CD4-positive, alpha-beta T cell (primary cell): ENCODE results near the gene CITED4. TPM values are rescaled to one million over a fixed set of nuclear protein-coding genes. Genes with fewer than 3 reads are reported as not detected.
A peak's percentile ranks its signal among the peaks of the same experiment; 100 is the strongest.

Experiments
- ATAC-seq: fragments of 200-7000 bp; cut with Tn5 transposase; one replicate; pipeline ENCODE4 v1.10.0; 2022; ENCODE audit warnings: mild to moderate bottlenecking; ENCODE audit not compliant: poor library complexity
- CTCF ChIA-PET: fragments of 350-600 bp; sonication (Branson Sonifier 250); formaldehyde crosslinking; loops from one replicate; lab custom pipeline; 2021; ENCODE audit warnings: antibody characterized with exemption, inconsistent platforms; lab: Charles Lee
- POLR2A ChIA-PET: fragments of 350-600 bp; sonication (Branson Sonifier 250); formaldehyde crosslinking; loops from one replicate; lab custom pipeline; 2021; ENCODE audit warnings: antibody characterized with exemption, inconsistent platforms; lab: Charles Lee
- DNase-seq, 14 experiments: peaks; one replicate each; pipeline ENCODE4 v3.0.0-alpha.2; 2013 to 2020; ENCODE audit warnings: mixed read lengths in 2 of 14
- H3K27ac ChIP-seq, 2 donors: one replicate each; pipeline versions ENCODE4 v1.5.1 to v1.7.0; 2013; ENCODE audit warnings: low read length in 2 of 2, low read depth in 1 of 2, mild to moderate bottlenecking in 1 of 2
- H3K27me3 ChIP-seq, 2 experiments: 1 replicate in 1 of 2; 2 replicates in 1 of 2; pipeline versions ENCODE4 v1.6.1 to v1.7.0; 2013; ENCODE audit warnings: low read length in 2 of 2, control low read depth in 1 of 2, mild to moderate bottlenecking in 1 of 2, moderate library complexity in 1 of 2; ENCODE audit not compliant: insufficient read depth in 2 of 2, control insufficient read depth in 1 of 2
- H3K36me3 ChIP-seq: one replicate; pipeline ENCODE4 v1.6.1; 2013; ENCODE audit warnings: low read length, control low read depth; ENCODE audit not compliant: insufficient read depth
- H3K4me1 ChIP-seq: one replicate; pipeline ENCODE4 v1.6.1; 2013; ENCODE audit warnings: low read length, control low read depth; ENCODE audit not compliant: insufficient read depth
- H3K4me3 ChIP-seq: one replicate; pipeline ENCODE4 v1.5.1; 2013; ENCODE audit warnings: mild to moderate bottlenecking, low read length, moderate library complexity
- H3K9me3 ChIP-seq, 2 experiments: 1 replicate in 1 of 2; 2 replicates in 1 of 2; pipeline versions ENCODE4 v1.6.1 to v1.7.0; 2013; ENCODE audit warnings: low read length in 2 of 2, mild to moderate bottlenecking in 2 of 2, control low read depth in 1 of 2, moderate library complexity in 1 of 2; ENCODE audit not compliant: control insufficient read depth in 1 of 2, insufficient read depth in 1 of 2
- H3K27ac Mint-ChIP-seq: one replicate; pipeline ENCODE4 v1.8.0; 2020; ENCODE audit warnings: mixed read lengths
- H3K27me3 Mint-ChIP-seq: one replicate; pipeline ENCODE4 v1.8.0; 2021; ENCODE audit warnings: mixed read lengths
- H3K36me3 Mint-ChIP-seq: one replicate; pipeline ENCODE4 v1.8.0; 2021; ENCODE audit warnings: low read depth, mixed read lengths
- H3K4me1 Mint-ChIP-seq: one replicate; pipeline ENCODE4 v1.8.0; 2021; ENCODE audit warnings: low read depth, mixed read lengths
- H3K4me3 Mint-ChIP-seq: one replicate; pipeline ENCODE4 v1.8.0; 2020; ENCODE audit warnings: mild to moderate bottlenecking, mixed read lengths
- H3K9me3 Mint-ChIP-seq: one replicate; pipeline ENCODE4 v1.8.0; 2020; ENCODE audit warnings: mixed read lengths
- CTCF ChIP-seq: fragments of 200-600 bp; IDR thresholded peaks from one replicate; pipeline ENCODE4 v1.8.0; 2022; ENCODE audit warnings: antibody characterized with exemption, mild to moderate bottlenecking
- intact Hi-C, 2 experiments: fragments of 100-400 bp; cut with DNase I in 1 of 2; cut with micrococcal nuclease in 1 of 2; formaldehyde crosslinking; loops; one replicate each; pipeline versions ENCODE4 v1.15.1 to v1.9.0; 2023 to 2025; cut with DNase I, micrococcal nuclease
- total RNA-seq, 174 experiments: library from RNA in 2 of 174; stranded (reverse) in 2 of 174; gene quantifications; one replicate each; pipeline ENCODE4 v1.2.3 and lab custom pipeline; 2021 to 2026

CITED4 gene
- total RNA-seq, 2 experiments from 2014 or later: 51.6 to 52.0 TPM

- H3K4me1 ChIP-seq: peaks cover 32% of the 10 kb centered on the region
- H3K36me3 ChIP-seq: no peaks in the 10 kb centered on the region
- Mint-ChIP-seq H3K9me3 (peaks cover 2% of the 10 kb centered on the region), H3K27ac (no peak overlapping the region), H3K27me3 (peaks cover 21% of the 10 kb centered on the region), H3K4me1 (peaks cover 19% of the 10 kb centered on the region), H3K4me3 (no peak overlapping the region), H3K36me3 (no peaks in the 10 kb centered on the region)
- ChIA-PET POLR2A (no interaction called here), CTCF (no interaction called here)
- ATAC-seq (no peak), DNase-seq (no peak)
- H3K4me3 ChIP-seq: no peak overlapping the region
- H3K27me3 ChIP-seq: peaks cover 15 to 19% of the 10 kb centered on the region in 2 experiments
- TF ChIP-seq CTCF: no peak
- H3K9me3 ChIP-seq: peaks cover 0 to 2% of the 10 kb centered on the region in 2 experiments
- intact Hi-C loops: no loop called here
- no peak overlapping the region for H3K27ac ChIP-seq
These were observed 16.7 kb upstream of the CITED4 start for GRCh38 chr1:40878906-40879305.

- H3K27me3 Mint-ChIP-seq: peaks cover 11% of the 10 kb centered on the region
- H3K4me3 Mint-ChIP-seq: no peak overlapping the region
- TF ChIP-seq CTCF: no peak
- no peak overlapping the region for H3K27ac ChIP-seq
- peaks cover 32% of the 10 kb centered on the region for H3K4me1 ChIP-seq
- no peak for ATAC-seq
- intact Hi-C loops: no loop called here
- H3K4me1 Mint-ChIP-seq: peaks cover 16% of the 10 kb centered on the region
- H3K27ac Mint-ChIP-seq: no peak overlapping the region
- DNase-seq: peak in 3 of 14 experiments; percentile 14 to 64 (median 42)
- peaks cover 2% of the 10 kb centered on the region for H3K9me3 Mint-ChIP-seq
- H3K9me3 ChIP-seq: no peaks in the 10 kb centered on the region
- H3K27me3 ChIP-seq: peaks cover 8 to 10% of the 10 kb centered on the region in 2 experiments
- ChIA-PET CTCF (no interaction called here), POLR2A (interaction anchor here (3.3 kb wide), 1 partner anchor 16 kb away, joined by 23 read pairs; the partner anchor contains the start of gene CITED4)
- H3K36me3 Mint-ChIP-seq: no peaks in the 10 kb centered on the region
- H3K4me3 ChIP-seq: no peak overlapping the region
- no peaks in the 10 kb centered on the region for H3K36me3 ChIP-seq
These were observed 15.5 kb upstream of the CITED4 start for GRCh38 chr1:40877698-40878097.

- no peak for TF ChIP-seq CTCF
- Mint-ChIP-seq H3K27ac (no peak overlapping the region), H3K9me3 (peaks cover 2% of the 10 kb centered on the region), H3K36me3 (no peaks in the 10 kb centered on the region), H3K27me3 (peaks cover 3% of the 10 kb centered on the region), H3K4me1 (peaks cover 16% of the 10 kb centered on the region), H3K4me3 (no peak overlapping the region)
- Histone ChIP-seq H3K27me3 (peaks cover under 1 to 8% of the 10 kb centered on the region in 2 experiments), H3K36me3 (no peaks in the 10 kb centered on the region), H3K27ac (no peak overlapping the region), H3K9me3 (no peaks in the 10 kb centered on the region), H3K4me3 (no peak overlapping the region), H3K4me1 (peaks cover 32% of the 10 kb centered on the region)
- CTCF ChIA-PET: interaction anchor here (1.2 kb wide), 1 partner anchor 76 kb away, joined by 3 read pairs; no protein-coding TSS in a partner anchor
- intact Hi-C loops: no loop called here
- DNase-seq (no peak), ATAC-seq (no peak)
- POLR2A ChIA-PET: interaction anchor here (3.3 kb wide), 1 partner anchor 15 kb away, joined by 23 read pairs; the partner anchor contains the start of gene CITED4
These were observed 14.7 kb upstream of the CITED4 start for GRCh38 chr1:40876891-40877290.
